ENCODE results near the gene EHD3. TPM values are rescaled to one million over a fixed set of nuclear protein-coding genes. Genes with fewer than 3 reads are reported as not detected.

EHD3 gene
- total RNA-seq, 1 experiment from 2014 or later: 1.9 TPM

DNA sequence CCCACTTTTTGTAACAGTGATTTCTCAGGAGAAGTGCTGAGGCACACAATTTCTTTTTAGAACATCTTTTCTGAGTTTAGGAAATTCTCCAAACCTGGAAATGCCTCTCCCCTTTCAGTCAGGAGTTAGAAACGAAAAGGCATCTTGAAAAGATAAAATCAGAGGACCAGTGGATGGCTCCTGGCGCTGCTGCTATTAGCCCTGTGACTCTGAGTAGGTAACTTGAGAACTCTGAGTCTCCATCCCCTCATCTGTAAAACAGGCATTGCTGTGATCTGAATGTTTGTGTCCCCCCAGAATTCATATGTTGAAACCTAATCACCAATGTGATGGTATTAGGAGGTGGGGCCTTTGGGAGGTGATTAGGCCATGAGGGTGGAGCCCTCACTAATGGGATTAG, 50.2 kb downstream of the EHD3 start:
- Histone ChIP-seq H3K79me2 (ENCODE audit: low read depth) (no peaks in the 10 kb centered on the region), H3K4me2 (no peak overlapping the region), H2AFZ (no peak overlapping the region), H3K9me2 (ENCODE audit: insufficient read depth) (no peaks in the 10 kb centered on the region), H3K27me3 (ENCODE audit: insufficient read depth, low read depth) (no peaks in the 10 kb centered on the region), H3K4me1 (replicated peaks; ENCODE audit: insufficient read depth) (peaks cover 7% of the 10 kb centered on the region; the same call in 1 of the 2 replicates), H3K4me3 (no peak overlapping the region), H3F3A (ENCODE audit: insufficient read depth, low read depth) (0 out of 2 replicates have a peak, but pooled peaks cover 7% of the 10 kb centered on the region), H3K36me3 (ENCODE audit: low read depth) (no peaks in the 10 kb centered on the region), H3K27ac (no peak overlapping the region), H3K9me3 (ENCODE audit: insufficient read depth, low read depth) (no peaks in the 10 kb centered on the region), H4K20me1 (ENCODE audit: insufficient read depth) (no peaks in the 10 kb centered on the region)
- intact Hi-C loops (cut with micrococcal nuclease; ENCODE audit: unreplicated experiment): no loop called here
- no peak for TF ChIP-seq EZH2 (IDR thresholded peaks at IDR 0.05; ENCODE audit: low read depth)
- TF ChIP-seq, protein P1, sequence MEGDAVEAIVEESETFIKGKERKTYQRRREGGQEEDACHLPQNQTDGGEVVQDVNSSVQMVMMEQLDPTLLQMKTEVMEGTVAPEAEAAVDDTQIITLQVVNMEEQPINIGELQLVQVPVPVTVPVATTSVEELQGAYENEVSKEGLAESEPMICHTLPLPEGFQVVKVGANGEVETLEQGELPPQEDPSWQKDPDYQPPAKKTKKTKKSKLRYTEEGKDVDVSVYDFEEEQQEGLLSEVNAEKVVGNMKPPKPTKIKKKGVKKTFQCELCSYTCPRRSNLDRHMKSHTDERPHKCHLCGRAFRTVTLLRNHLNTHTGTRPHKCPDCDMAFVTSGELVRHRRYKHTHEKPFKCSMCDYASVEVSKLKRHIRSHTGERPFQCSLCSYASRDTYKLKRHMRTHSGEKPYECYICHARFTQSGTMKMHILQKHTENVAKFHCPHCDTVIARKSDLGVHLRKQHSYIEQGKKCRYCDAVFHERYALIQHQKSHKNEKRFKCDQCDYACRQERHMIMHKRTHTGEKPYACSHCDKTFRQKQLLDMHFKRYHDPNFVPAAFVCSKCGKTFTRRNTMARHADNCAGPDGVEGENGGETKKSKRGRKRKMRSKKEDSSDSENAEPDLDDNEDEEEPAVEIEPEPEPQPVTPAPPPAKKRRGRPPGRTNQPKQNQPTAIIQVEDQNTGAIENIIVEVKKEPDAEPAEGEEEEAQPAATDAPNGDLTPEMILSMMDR (conservative IDR thresholded peaks at IDR 0.05): no peak
- POLR2A ChIA-PET (ENCODE audit: unreplicated experiment): no interaction called here
- BruUV-seq (replicated peaks): no TSS peak
- no peak for DNase-seq
- CTCF ChIA-PET: no interaction called here

- no peaks in the 10 kb centered on the region for H3K36me3 ChIP-seq (ENCODE audit: low read depth)
- H3K9me3 ChIP-seq (ENCODE audit: insufficient read depth, low read depth): no peaks in the 10 kb centered on the region
- H3K9me2 ChIP-seq (ENCODE audit: insufficient read depth): no peaks in the 10 kb centered on the region
- no peak overlapping the region for H3K27ac ChIP-seq
- CTCF ChIA-PET: no interaction called here
- peaks cover 7% of the 10 kb centered on the region; the same call in 1 of the 2 replicates for H3K4me1 ChIP-seq (replicated peaks; ENCODE audit: insufficient read depth)
- TF ChIP-seq EZH2 (IDR thresholded peaks at IDR 0.05; ENCODE audit: low read depth): no peak
- TF ChIP-seq, protein P1 (conservative IDR thresholded peaks at IDR 0.05): no peak
- H3F3A ChIP-seq (ENCODE audit: insufficient read depth, low read depth): 0 out of 2 replicates have a peak, but pooled peaks cover 7% of the 10 kb centered on the region
- no peaks in the 10 kb centered on the region for H3K27me3 ChIP-seq (ENCODE audit: insufficient read depth, low read depth)
- H4K20me1 ChIP-seq (ENCODE audit: insufficient read depth): no peaks in the 10 kb centered on the region
- H3K4me3 ChIP-seq: no peak overlapping the region
- no TSS peak for BruUV-seq (replicated peaks)
- no peak overlapping the region for H2AFZ ChIP-seq
- H3K4me2 ChIP-seq: no peak overlapping the region
- no peak for DNase-seq
- H3K79me2 ChIP-seq (ENCODE audit: low read depth): no peaks in the 10 kb centered on the region
- intact Hi-C loops (cut with micrococcal nuclease; ENCODE audit: unreplicated experiment): no loop called here
- POLR2A ChIA-PET (ENCODE audit: unreplicated experiment): interaction anchor here (0.7 kb wide), 1 partner anchor 121 kb away, joined by 3 read pairs; no protein-coding TSS in a partner anchor
Observed at GRCh38 chr2:31286230-31286629, 52.3 kb downstream of the EHD3 start.

DNA sequence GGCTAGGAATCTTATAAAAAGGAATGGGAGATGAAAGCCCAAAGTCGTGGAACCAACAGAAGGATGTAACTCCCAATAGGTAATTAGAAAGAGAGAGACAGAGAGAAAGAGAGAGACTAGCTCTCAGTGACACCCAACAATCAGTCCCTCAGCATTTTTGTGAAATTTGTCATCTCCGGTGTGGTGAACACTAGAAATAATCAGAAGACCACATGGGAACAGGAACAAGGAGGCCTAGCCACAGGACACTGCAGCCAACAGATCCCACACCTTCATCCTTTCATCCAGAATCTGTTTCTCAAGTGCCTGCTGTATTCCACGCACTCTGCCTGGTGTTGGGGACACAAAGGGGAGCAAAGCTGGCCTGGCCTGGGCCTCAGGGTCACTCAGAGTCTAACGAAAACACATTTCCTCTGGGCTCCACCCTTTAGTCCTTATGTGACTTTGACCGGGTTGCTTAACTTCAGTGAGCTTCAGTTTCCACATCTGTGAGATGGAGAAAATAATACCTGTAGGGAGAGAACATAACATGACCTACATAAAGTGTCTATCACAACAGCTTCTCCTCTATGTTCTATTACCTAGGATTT, 53.1 kb downstream of the EHD3 start:
- Histone ChIP-seq H2AFZ (no peak overlapping the region), H3K4me1 (replicated peaks; ENCODE audit: insufficient read depth) (peaks cover 7% of the 10 kb centered on the region; the same call in 1 of the 2 replicates), H3K4me2 (no peak overlapping the region), H3K27me3 (ENCODE audit: insufficient read depth, low read depth) (no peaks in the 10 kb centered on the region), H3F3A (ENCODE audit: insufficient read depth, low read depth) (0 out of 2 replicates have a peak, but pooled peaks cover 7% of the 10 kb centered on the region), H3K79me2 (ENCODE audit: low read depth) (no peaks in the 10 kb centered on the region), H4K20me1 (ENCODE audit: insufficient read depth) (no peaks in the 10 kb centered on the region), H3K9me3 (ENCODE audit: insufficient read depth, low read depth) (no peaks in the 10 kb centered on the region), H3K9me2 (ENCODE audit: insufficient read depth) (no peaks in the 10 kb centered on the region), H3K36me3 (ENCODE audit: low read depth) (no peaks in the 10 kb centered on the region), H3K4me3 (no peak overlapping the region), H3K27ac (no peak overlapping the region)
- DNase-seq: peak in 1 of 2 experiments; percentile 37
- no peak for TF ChIP-seq EZH2 (IDR thresholded peaks at IDR 0.05; ENCODE audit: low read depth)
- TF ChIP-seq, protein P1 (conservative IDR thresholded peaks at IDR 0.05): no peak
- CTCF ChIA-PET: no interaction called here
- POLR2A ChIA-PET (ENCODE audit: unreplicated experiment): no interaction called here
- intact Hi-C loops (cut with micrococcal nuclease; ENCODE audit: unreplicated experiment): no loop called here
- no TSS peak for BruUV-seq (replicated peaks)
